ENCODE data around the gene RNF114. TPM values are rescaled to one million over a fixed set of nuclear protein-coding genes. Genes with fewer than 3 reads are reported as not detected.
"Not testable (repeated sequence)": the region's sequence is repeated elsewhere in the genome, so short reads cannot be mapped to it uniquely, and the experiment has no call there.

The RNF114 gene
- total and polyA plus RNA-seq, 7 donors, result 59.5 to 151 (median 121) TPM

- TF ChIP-seq EP300 (IDR thresholded peaks at IDR 0.05), result no peak
- no peak for TF ChIP-seq POLR2A (IDR thresholded peaks at IDR 0.05)
- intact Hi-C loops (cut with DNase I), result no loop called here
- Histone ChIP-seq H3K9me3 (no peaks in the 10 kb centered on the region), H3K36me3 (peaks cover 0 to 5% (median 0%) of the 10 kb centered on the region in 4 donors), H3K4me1 (peaks cover 0 to 43% (median 21%) of the 10 kb centered on the region in 4 donors), H3K4me3 (no peak overlapping the region), H3K27ac (no peak overlapping the region), H3K27me3 (no peaks in the 10 kb centered on the region)
- peak; percentile 61 for DNase-seq
- 81 to 83% methylated on average over 9 of the region's 9 CpGs for WGBS, 2 donors
Observed at GRCh38 chr20:49892260-49892659, 43.9 kb upstream of the RNF114 start.

- intact Hi-C loops (cut with DNase I), result no loop called here
- H3K36me3 ChIP-seq, result peaks cover 0 to 3% (median 0%) of the 10 kb centered on the region in 4 donors
- WGBS, 2 donors, result 77 to 82% methylated on average over 11 of the region's 11 CpGs
- no peak overlapping the region for H3K27ac ChIP-seq
- H3K4me3 ChIP-seq, result no peak overlapping the region
- DNase-seq, result peak; percentile 53
- peaks cover 0 to 38% (median 19%) of the 10 kb centered on the region in 4 donors for H3K4me1 ChIP-seq
- TF ChIP-seq POLR2A (IDR thresholded peaks at IDR 0.05), result no peak
- TF ChIP-seq POLR2AphosphoS5 (IDR thresholded peaks at IDR 0.05), result no peak
- TF ChIP-seq CTCF (IDR thresholded peaks at IDR 0.05), result no peak
- no peak for TF ChIP-seq EP300 (IDR thresholded peaks at IDR 0.05)
- no peaks in the 10 kb centered on the region for H3K27me3 ChIP-seq
- H3K9me3 ChIP-seq, result no peaks in the 10 kb centered on the region
Observed at GRCh38 chr20:49892817-49893216, 43.4 kb upstream of the RNF114 start.

GRCh38 chr20:49893242-49894072 lies 42.7 kb upstream of the RNF114 start:
- Histone ChIP-seq H3K4me3 (peak overlapping the region in 1 of 4 donors; percentile 2), H3K27me3 (no peaks in the 10 kb centered on the region), H3K27ac (no peak overlapping the region), H3K9me3 (no peaks in the 10 kb centered on the region), H3K36me3 (no peaks in the 10 kb centered on the region), H3K4me1 (peaks cover 0 to 31% (median 17%) of the 10 kb centered on the region in 4 donors)
- 77 to 78% methylated on average over 12 of the region's 12 CpGs for WGBS, 2 donors
- TF ChIP-seq POLR2A (IDR thresholded peaks at IDR 0.05) (no peak), EP300 (IDR thresholded peaks at IDR 0.05) (no peak), POLR2AphosphoS5 (IDR thresholded peaks at IDR 0.05) (no peak), CTCF (IDR thresholded peaks at IDR 0.05) (no peak)
- DNase-seq, result peak; percentile 60
- intact Hi-C loops (cut with DNase I), result no loop called here

- Histone ChIP-seq H3K4me3 (peak overlapping the region in 1 of 4 donors; percentile 2), H3K36me3 (no peaks in the 10 kb centered on the region), H3K9me3 (no peaks in the 10 kb centered on the region), H3K4me1 (peaks cover 0 to 27% (median 16%) of the 10 kb centered on the region in 4 donors), H3K27me3 (no peaks in the 10 kb centered on the region), H3K27ac (no peak overlapping the region)
- TF ChIP-seq POLR2AphosphoS5 (IDR thresholded peaks at IDR 0.05), result no peak
- TF ChIP-seq CTCF (IDR thresholded peaks at IDR 0.05), result no peak
- TF ChIP-seq POLR2A (IDR thresholded peaks at IDR 0.05), result no peak
- no peak for TF ChIP-seq EP300 (IDR thresholded peaks at IDR 0.05)
- peak; percentile 36 for DNase-seq
- 68 to 76% methylated on average over 6 of the region's 6 CpGs for WGBS, 2 donors
- intact Hi-C loops (cut with DNase I), result no loop called here
Observed at GRCh38 chr20:49894073-49894470, 42.1 kb upstream of the RNF114 start.

- H3K4me3 ChIP-seq; H3K9me3 ChIP-seq; H3K36me3 ChIP-seq; H3K27me3 ChIP-seq; intact Hi-C loops (cut with DNase I); H3K27ac ChIP-seq: not testable (repeated sequence)
- peak; percentile 20 for DNase-seq
- H3K4me1 ChIP-seq, result peaks cover 0 to 23% (median 9%) of the 10 kb centered on the region in 4 donors
- WGBS, 2 donors, result 92 to 95% methylated on average over 7 of the region's 7 CpGs
Observed at GRCh38 chr20:49895474-49896093, 40.6 kb upstream of the RNF114 start.
